HG03060 (cell line): ENCODE results near the gene EHD1.

Source experiments
- ATAC-seq: cut with Tn5 transposase; IDR thresholded peaks from one replicate; pipeline ENCODE4 v1.9.1; 2021; ENCODE audit warnings: low read depth, moderate number of reproducible peaks; ENCODE audit not compliant: unreplicated experiment

EHD1 gene

DNA sequence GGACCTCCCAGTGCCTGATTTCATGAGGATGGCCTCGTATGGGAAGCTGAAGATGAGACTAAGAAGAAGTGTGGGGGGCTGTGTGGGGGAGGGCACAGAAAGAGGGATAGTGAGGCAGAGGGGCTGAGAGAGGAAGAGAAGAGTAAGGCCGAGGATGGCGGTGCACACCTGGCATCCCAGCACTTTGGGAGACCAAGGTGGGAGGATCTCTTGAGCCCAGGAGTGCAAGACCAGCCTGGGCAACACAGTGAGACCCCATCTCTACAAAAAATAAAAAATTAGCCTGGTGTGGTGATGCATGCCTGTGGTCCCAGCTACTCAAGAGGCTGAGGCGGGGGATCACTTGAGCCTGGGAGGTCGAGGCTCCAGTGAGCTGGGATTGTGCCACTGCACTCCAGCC, 13.5 kb upstream of the EHD1 start:
- ATAC-seq: no peak

DNA sequence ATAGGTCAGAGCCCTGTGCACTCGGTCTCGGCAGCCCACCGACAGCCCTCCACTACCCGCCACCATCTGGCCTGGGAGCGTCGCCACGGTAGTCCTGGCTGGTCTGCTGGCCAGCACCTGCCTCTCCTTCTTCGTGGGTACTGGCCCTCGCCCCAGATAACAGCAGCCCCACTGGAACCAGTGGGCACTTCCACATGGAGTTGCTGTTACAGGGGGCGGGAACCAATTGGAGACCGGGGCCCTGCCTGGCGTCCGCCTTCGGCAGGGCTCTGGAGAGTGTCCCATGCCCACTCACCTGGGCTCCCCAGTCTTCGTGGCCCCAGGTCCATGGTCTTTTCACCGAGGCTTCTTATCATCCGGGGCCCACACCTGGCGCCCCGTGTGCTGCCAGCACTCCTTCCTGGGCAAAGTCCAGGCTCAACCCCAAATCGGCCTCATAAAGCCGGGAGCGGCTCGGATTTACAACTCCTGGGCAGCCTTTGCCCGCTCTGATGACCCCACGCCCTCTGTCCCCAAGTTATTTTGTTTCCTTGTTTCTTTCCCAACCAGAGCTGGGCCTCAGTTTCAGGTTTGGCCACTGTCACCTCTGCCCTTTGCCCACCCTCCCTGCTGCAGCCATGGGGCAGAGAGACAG, 12.9 kb upstream of the EHD1 start:
- no peak for ATAC-seq

DNA sequence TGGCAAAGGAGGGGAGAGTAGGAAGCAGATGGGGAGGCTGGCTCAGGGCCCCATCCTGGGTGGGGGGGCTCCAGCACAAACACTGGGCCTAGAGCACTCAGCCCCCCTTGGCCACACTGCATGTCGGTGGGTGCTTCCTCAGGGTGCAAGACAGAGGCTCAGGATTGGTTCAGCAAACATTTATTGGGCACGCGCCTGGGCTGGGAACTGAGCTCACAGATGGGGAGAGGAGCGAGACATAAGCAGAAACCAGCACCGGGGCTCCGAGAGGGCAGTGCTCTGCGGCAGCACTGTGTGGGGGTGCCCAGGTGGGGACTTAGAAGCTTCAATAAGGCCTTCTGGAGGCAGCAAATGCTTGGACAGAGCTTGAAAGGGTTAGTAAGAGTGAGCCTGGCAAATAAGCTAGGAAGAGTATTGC, 12.1 kb upstream of the EHD1 start:
- no peak for ATAC-seq

DNA sequence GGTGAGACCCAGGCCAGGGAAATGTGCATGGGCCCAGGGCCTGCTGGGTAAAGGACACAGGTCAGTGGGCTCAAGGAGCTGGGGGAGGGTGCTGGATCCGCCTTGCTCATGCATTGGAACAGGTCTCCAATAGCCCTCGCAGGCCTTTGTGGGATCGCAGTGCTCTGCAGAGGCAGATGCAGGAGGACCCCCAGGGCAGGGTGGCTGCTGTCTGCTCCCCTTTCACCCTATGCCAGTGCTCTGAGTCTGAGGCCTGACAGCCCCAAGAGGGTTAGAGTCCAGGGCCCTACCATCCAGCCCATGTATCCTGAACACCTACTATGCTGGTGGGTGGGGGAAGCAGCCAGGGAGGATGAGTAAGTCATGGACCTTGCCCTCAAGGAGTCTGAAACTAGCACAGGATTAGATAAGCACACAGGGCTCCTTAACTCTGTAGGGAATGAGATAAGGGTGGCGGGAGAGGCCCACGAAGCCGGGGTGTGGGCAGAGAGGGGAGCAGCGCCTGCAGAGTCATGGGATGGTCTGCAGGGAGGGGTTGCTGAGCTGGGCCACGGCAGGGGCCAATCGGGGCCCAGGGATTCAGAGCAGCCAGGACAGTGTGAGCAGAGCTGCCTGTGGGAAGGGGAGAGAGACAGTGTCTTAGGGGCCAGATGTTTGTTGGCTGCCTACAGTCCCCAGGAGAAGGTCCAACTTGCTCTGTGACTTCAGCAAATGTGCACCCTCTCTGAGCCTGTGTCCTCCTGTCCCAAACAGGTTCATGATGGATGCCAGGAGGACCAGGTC, 10.5 kb upstream of the EHD1 start:
- no peak for ATAC-seq

DNA sequence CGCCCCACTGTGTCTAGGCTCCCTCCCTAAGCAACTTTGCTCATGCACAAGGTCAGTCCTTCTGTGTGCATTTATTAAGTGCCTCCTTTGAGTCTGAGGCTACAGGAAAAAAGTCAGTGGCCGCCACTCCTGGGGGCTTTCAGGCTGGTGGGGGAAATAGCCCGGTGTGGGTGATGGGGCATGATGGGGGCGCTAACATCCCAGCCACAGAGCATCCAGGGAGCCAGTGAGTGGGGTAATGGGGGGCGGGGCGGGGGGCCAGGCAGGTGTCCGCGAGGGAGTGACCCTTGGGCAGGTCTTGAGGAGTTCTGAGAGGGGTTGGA, 9.9 kb upstream of the EHD1 start:
- ATAC-seq: no peak

DNA sequence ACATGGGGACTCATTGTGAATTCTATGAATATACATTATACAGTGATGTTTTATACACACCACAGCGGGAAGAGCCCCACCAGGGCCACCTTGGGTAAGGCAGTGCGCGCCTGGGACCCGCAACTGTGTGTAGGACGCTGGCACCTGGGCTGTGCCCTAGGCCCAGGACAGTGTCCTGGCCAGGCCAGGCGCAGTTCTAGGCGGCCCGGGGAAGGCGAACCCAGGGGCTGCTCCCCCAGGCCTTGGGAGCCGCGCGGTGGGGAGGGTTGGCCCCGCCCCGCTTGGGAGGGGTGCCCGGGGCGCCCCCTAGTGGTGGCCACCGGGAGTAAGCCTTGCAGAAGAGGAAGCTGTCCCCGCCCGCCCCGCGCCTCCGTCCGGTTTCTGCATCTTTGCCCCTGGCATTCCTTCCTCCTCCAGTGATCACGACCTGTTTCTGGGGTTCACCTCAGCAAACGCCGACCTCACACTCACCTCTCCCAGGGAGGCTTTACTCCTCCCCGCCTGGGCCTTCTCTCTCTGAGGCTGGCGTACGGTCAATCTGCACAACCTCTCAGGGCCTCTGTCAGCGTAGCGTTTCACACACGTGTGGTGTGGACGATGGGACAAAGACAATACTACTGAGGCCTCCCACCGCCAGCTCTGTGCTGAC, 9.5 kb upstream of the EHD1 start:
- ATAC-seq: no peak

DNA sequence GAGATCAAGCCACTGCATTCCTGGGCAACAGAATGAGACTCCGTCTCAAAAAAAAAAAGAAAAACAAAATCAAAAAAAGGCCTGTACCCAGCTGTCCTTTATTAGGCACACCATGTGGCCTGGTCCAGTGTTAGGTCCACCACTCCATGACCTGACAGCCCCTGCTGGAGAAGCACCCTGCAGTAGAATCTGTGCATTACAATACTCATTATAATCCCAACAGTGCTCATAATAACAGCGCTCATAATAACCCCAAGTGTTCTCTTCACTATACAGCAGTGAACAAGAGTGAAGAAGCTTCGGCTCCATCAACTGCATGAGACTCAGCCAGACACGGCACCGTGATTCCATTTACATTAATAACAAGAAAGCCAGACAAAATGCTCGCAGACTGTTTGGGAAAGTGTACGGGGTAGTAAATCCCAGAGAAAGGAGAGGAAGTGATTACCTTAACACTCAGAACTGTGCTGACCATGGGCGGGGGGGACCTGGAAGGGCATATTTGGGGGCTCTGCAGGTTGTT, 8.9 kb upstream of the EHD1 start:
- ATAC-seq: no peak

DNA sequence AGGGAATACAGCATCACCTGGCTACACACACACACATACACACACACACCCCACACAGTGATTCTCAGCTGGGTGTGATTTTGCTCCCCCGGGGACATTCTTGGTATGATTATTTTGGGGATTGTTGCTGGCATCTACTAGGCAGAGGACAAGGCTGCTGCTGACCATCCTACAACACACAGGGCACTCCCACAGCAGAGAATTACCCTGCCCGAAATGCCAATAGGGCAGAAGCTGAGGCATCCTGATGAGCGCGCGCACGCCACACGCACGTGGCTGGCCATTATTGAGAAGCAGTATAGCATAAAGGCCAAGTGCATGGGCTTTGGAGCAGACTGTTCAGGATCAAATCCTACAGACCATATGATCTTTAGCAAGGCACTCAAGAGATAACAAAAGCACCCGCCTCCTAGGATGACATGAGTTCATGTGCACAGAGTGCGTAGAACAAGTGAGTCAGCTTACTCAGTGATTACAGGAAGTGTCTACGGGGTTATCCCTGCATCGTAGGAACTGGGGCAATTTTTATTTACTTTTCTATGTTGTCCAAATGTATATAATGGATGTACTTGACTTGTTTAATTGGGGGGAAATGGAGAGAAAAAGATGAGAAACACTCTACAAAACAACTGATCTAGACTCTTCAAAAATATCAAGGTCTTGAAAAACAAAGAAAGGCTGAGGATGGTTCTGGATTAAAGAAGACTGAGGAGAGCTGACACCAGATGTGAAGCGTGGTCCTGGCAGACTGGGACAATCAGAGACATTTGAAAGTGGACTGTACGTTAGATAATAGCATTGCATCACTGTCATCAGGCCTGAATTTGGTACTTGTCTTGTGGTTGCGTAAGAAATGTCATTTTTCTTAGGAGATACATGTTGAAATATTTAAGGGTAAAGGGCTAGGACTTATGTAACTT, 7.2 kb upstream of the EHD1 start:
- no peak for ATAC-seq

DNA sequence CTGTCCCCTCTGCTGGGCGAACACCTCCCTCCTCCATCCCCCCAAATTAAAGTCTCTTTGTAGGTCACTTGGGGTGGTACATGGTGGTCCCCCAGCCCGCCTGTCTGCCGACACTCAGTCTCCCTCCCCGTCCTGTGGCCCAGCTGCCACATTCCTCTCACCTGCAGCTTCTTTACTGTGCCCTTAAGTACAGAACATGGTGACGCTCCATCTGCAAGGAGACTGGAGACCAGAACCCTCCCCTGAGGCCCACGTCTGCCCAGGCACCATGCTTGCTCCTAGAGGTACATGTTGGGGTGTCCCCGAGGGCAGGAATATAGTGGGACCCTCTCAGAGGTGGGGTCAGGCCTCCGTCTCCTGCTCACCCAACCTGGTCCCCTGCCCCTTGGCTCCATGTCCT, 5.6 kb upstream of the EHD1 start:
- ATAC-seq: no peak

DNA sequence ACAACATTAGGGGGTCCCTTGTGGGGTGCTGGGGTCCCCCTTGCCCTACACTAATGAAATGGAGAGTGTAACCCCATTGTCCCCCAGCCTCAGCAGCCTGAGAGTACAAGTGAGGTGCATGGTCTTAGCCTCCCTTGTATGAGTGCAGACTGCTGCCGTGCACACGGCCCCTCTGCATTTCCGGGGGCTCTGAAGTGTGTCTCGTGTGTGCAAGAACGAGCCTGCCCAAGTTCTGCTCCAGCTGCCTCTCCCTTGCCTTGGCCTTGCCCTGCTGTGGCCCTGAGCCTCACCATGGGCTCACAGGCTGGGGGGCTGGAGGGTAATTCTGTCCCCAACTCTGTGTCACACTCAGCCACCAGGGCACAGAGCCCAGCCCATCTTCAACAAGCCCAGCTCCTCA, 5.2 kb upstream of the EHD1 start:
- no peak for ATAC-seq

DNA sequence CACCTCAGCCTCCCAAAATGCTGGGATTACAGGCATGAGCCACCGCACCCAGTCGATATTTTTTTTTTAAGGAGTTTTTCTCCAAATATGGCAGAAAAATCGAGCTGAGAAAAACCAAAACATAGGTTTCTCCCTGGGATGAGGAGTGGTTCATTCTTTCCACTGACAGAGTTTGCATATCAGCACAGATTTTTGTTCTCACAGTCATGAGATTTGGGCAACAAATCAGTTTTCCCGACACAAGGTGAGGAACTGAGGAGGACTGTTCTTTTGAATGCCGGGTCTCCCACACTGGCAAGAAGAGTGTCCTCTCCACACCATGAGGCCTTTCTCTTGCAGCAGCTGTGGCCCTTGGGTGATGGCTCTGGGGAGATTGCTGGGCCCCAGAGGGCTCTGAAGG, 3.8 kb upstream of the EHD1 start:
- no peak for ATAC-seq

DNA sequence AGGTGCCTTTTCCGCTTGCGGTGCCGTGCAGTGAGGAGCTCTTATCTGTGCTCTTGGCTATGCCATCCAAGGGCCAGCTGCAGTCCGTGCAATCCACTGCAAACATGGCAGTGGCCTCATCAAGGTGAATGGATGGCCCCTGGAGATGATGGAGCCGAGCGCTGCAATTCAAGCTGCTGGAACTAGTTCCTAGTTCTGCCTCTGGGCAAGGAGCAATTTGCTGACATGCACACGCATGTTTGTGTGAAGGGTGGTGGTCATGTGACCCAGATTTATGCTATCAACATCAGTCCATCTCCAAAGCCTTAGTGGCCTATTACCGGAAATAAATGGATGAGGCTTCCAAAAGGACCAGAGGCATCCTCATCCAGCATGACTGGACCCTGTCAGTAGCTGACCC, 3.1 kb upstream of the EHD1 start:
- ATAC-seq: no peak

DNA sequence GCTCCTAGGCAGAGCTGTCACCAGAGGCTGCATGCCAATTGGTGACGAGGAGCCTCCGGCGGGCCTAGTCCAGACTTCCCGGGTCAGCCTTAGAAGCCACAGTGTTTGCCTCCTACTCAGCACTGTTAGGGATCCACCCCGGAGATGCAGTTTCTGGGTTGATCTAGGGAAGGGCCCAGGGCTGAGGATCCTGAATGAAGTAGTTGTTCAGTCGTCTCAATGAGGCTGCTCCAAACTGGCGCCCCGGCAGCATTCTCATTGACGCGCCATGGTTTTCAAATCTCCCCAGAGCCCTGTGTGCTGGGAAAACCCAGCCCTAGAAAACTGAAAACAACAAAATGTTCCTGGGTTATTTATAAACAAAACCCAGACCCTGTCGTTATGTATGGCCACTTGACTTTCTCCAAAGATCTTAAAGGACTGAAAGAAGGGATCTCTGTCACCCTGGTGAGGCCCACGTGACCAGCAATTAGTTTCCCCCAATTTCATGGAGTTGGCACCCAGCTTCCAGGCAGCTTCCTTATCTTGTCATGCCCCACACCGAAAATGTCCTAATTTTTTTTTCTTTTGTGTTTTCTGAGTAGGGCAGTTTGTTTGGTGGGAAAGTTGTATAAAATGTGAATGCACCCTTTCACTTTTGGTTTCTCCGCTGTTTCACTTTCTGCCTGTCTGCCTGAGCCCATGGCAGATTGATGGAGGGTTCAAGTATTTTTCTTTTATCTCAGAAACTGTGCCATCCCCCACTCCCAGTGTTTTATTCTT, 2.0 kb upstream of the EHD1 start:
- no peak for ATAC-seq

DNA sequence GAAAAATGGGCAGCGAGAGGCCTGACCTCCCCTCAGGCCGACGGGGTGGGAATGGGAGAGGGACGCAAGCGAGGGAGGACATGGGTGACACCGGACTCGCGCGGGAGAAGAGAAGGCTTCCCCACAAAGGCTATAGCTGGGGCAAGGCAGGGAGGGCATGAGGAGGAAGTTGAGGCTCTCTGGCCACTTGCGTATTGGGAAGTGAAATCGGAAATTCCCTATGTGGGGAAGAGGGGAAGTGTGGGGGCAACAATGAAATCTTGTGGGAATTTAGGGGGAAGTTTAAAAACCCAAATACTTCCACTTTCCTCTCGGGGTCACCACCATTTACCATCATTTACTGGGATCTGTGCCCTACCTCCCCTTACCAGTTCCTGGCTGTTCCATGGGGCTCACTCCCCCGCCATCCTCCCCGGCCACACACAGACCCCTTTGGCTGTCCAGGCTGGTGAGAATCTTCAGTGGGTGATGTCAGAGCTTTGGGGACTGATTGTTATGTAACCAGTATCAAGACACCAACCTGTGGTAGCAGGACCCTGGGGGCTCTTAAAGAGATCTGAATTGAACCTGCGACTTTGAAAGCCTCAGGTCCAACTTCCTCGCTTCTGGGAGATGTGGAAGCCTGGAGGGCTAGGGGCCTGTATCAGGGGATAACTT, 951 bp upstream of the EHD1 start:
- no peak for ATAC-seq

DNA sequence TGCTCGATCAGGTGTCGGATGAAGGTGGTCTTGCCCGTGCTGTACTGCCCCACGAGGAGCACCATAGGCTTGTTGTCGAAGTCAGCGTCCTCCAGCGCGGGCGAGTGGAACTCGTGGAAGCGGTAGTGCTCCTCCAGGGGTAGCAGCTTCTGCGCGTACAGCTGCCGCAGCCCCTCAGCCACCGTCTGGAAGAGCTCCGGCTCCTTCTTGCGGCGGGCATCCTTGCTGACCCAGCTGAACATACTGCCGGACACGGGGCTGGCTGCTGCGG, 263 bp downstream of the EHD1 start:
- ATAC-seq: no peak

DNA sequence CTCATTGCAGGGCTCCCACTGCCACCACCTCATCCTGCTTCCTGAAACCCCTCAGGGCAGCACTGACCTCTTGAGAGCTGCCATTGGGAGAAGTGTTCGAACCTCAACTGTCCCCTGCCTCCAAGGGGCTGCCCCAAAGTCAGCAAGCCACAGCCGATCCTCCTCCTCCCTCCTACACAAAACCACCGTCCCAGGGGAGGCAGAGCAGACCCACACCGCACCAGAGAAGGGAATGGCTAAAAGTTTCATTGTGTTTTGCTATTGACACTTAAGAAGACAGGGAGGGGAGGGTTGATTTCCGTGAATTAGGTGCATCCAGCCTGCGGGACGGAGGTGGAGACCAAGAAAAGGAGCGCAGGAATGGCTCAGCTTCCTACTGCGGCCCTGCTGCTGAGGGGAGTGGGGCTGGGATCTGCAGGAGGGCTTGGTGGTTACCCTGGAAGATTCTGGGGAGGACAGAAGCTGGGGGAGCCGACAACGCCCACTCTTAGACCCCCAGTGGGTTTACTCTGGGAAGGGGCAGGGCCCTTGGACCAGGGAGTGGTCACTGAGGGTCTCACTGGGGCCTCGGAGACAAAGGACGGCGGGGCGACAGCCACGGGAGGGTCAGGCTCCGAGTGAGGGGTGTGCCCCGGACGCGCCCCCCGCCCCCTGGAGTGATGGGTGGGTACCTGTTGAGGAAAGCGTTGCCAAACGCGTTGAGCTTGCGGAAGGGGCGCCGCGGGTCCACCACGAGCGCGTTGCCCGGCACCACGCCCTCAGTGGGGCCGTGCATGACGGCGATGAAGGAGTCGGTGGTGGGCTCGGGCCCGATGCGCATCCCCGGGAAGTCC, 815 bp downstream of the EHD1 start:
- no peak for ATAC-seq

DNA sequence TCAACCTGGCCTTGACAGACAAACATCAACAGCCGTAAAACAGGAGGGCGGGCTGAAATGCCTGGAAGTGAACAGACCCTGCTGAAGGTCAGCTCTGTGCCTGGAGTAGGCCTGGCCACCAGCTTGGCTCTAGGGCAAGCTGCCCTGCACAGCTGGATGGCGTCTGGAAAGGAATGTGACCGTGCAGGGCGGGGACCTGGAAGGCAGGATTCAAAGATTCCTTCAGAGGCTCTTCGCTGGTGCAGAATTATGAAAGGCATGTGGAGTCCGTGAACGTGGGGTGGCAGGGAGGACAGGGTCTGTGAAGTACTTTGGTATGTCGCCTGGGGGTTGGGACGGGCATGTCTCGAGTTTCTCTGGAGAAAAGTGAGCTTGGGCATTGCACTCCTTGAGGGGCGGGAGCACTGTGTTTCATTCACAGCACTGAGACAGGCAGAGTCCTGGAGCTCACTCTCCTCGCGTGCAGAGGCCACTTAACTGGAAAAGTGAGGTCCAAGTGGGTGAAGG, 1.5 kb downstream of the EHD1 start:
- ATAC-seq: no peak

DNA sequence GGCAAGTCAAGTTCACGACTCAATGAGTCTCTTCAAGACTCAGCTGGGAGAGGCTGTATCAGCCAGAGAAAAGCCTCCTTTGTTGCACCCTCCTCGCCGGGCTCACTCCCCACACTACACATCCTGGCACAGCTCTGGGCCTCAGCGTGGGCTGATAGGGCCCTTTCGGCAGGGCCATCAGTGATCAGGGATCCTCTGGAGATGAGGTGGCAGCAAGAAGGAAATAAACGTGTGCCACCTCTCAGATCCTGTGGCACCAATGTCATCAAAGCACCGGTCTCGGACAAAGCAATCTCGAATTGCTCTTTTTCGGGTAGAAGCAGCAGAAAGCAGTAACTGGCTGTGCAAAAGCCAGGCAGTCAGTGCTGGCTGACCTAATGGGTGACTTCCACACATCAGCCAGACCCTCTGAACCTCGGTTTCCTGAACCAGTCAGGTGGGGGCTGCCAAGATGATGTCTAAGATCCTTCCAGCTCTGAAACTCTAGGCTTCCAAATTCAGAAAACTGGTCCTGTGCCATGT, 2.1 kb downstream of the EHD1 start:
- no peak for ATAC-seq
